ENCODE results near the gene NRSN2. TPM values are rescaled to one million over a fixed set of nuclear protein-coding genes. Genes with fewer than 3 reads are reported as not detected.
"Not testable (repeated sequence)": the region's sequence is repeated elsewhere in the genome, so short reads cannot be mapped to it uniquely, and the experiment has no call there.

Gene NRSN2
- total and polyA plus RNA-seq, 2 of the 4 experiments (the other 2 are of a cell fraction): 9.9 to 101 TPM

- DNase-seq; H4K8ac ChIP-seq (ENCODE audit: low read depth in 2 of 2, low read length in 2 of 2); BruUV-seq (replicated peaks); H2BK120ac ChIP-seq (ENCODE audit: low read depth, low read length); H3K9me3 ChIP-seq (ENCODE audit: control insufficient read depth, insufficient read depth, low read length); H3K4ac ChIP-seq (ENCODE audit: low read depth, low read length); H3K18ac ChIP-seq (ENCODE audit: low read depth, low read length); H2AFZ ChIP-seq (replicated peaks; ENCODE audit: low read length, poor library complexity); H4K91ac ChIP-seq (ENCODE audit: insufficient read depth, low read depth, low read length); H3K14ac ChIP-seq (replicated peaks; ENCODE audit: low read depth, low read length); H2BK5ac ChIP-seq (ENCODE audit: low read depth, low read length, poor library complexity, severe bottlenecking); H3K4me3 ChIP-seq (ENCODE audit: insufficient read depth, low read depth, low read length); H2BK15ac ChIP-seq (ENCODE audit: low read depth, low read length); H3K4me2 ChIP-seq (ENCODE audit: low read depth, low read length); H3K27me3 ChIP-seq (ENCODE audit: control insufficient read depth, insufficient read depth, low read length); in situ Hi-C loops (cut with MboI; ENCODE audit: low sequenced_read_pairs); dilution Hi-C loops (cut with HindIII; ENCODE audit: low sequenced_read_pairs, unreplicated experiment); CTCF ChIA-PET; H3K36me3 ChIP-seq (ENCODE audit: control insufficient read depth, insufficient read depth, low read length); H2AK5ac ChIP-seq (ENCODE audit: low read depth, low read length); intact Hi-C loops (cut with micrococcal nuclease); H3K23ac ChIP-seq (ENCODE audit: low read depth, low read length); H3K9ac ChIP-seq (ENCODE audit: low read depth, low read length); POLR2A ChIA-PET (ENCODE audit: unreplicated experiment); H2BK20ac ChIP-seq (ENCODE audit: low read depth, low read length); H3K56ac ChIP-seq (ENCODE audit: extremely low read depth, insufficient read depth, low read length); H4K5ac ChIP-seq (ENCODE audit: low read depth, low read length); H3K27ac ChIP-seq (ENCODE audit: insufficient read depth, low read length); H2AK9ac ChIP-seq (replicated peaks; ENCODE audit: low read depth, low read length, poor library complexity); ATAC-seq (ENCODE audit: low read depth); H4K20me1 ChIP-seq (ENCODE audit: insufficient read depth, low read length): not testable (repeated sequence)
- H3K79me1 ChIP-seq (ENCODE audit: low read depth in 1 of 2, low read length in 2 of 2): peaks cover 0 to 20% of the 10 kb centered on the region in 2 experiments; a peak in 2 of 4 replicates
- peaks cover 15% of the 10 kb centered on the region for H3K4me1 ChIP-seq (ENCODE audit: control insufficient read depth, insufficient read depth, low read length)
- peaks cover 17% of the 10 kb centered on the region for H3K9me1 ChIP-seq (ENCODE audit: insufficient read depth, low read length)
- WGBS, 2 experiments (ENCODE audit: extremely low coverage in 2 of 2, insufficient read length in 1 of 2): 81% methylated on average over 7 of the region's 12 CpGs; no CpG with 5 or more reads in 1 of the 2 experiments
Measured at GRCh38 chr20:377578-377977, 30.7 kb downstream of the NRSN2 start.

Data from IMR-90 (cell line).